ENCODE measurements around the gene YJU2.
"Not testable (repeated sequence)": the region's sequence is repeated elsewhere in the genome, so short reads cannot be mapped to it uniquely, and the experiment has no call there.

The YJU2 gene

GRCh38 chr19:4246767-4247593 is at the start of gene YJU2:
YJU2 (plus strand) TSS chr19:4247080; CDS start chr19:4247147, 67 bp downstream.
- DNase-seq (ENCODE audit: low read depth): peak; percentile 98

GRCh38 chr19:4197228-4197624 is 49.7 kb upstream of the YJU2 start:
- no peak for DNase-seq (ENCODE audit: low read depth)

DNA sequence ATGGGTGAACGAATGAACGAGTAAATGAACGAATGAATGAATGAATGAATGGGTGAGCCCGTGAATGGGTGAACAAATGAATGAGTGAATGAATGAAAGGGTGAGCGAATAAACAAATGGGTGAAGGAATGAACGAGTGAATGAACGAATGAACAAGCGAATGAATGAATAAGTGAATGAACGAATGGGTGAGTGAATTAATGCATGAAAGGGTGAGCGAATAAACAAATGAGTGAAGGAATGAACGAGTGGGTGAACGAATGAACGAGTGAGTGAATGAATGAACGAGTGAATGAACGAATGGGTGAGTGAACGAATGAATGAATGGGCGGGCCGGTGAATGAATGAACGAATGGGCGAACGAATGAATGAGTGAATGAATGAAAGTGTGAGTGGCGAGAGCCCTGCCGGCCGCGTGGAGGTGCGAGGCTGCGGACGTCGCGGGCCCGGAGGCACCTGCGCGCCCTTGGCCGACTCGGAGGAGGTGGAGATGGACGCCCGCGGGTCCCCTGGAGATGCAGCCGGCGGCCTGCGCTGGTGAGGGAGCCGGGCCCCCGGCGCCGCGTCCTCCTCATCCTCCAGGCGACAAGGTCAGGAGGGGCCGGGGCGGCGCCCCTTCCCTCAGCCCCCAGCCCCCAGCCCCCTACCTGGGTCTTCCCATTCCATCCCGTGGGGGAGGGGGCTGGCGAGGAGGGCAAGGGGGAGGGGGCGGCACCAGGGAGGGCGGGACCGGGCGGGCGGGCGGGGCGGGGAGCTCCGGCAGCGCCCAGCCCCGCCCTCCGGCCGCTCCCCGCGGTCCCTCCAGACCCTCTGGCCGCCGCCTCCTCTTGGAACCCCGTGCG is 49.0 kb upstream of the YJU2 start:
- no peak for DNase-seq (ENCODE audit: low read depth)

DNA sequence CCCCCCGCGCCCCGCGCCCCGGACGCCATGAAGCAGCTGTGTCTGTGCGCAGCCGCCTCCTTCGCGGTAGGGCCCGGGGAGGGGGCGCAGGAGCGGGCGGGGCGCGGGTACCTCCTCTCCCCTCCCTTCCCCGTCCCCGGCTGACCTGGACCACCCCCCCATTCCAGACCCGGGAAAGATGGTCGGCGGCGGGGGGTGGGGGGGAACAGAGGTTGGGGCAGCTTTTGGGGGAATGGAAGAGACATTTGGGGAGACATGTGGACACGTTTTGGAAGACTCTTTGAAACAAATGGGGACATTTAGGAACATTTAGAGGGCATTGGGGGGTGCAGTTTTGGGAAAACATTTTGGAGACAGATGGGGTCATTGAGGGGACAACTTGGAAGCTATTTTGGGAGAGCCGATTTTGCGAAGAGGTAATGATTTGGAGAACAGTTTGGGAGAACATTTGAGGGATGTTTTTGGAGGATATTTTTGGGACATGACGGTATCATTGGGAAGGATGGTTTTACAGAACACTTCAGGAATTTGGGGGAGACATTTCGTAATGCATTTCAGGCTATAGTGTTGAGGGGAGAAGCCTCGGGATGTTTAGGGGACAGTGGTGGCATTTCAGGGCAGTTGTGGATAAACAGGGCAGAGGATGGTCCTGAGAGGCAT is 48.3 kb upstream of the YJU2 start:
- no peak for DNase-seq (ENCODE audit: low read depth)

DNA sequence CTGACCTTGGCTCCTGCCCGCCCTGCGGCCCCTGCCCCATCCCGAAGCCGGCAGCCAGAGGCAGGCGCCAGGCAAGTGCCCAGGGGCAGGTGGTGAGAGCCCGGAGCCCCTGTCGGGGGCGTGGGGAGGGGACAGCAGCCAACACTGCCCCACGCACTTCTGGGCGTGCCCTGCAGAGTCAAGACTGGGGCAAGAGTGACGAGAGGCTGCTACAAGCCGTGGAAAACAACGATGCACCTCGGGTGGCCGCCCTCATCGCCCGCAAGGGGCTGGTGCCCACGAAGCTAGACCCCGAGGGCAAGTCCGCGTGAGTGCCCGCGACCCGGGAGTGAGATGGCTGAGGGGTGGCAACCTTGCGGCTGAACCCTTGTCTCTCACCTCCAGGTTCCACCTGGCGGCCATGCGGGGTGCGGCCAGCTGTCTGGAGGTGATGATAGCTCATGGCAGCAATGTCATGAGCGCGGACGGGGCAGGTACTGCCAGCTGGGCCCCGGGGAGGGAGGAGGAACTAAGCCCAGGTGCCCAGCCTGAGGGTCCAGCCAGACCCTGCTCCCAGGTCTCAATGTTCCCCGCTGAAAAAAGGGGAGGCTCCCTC is 47.1 kb upstream of the YJU2 start:
- DNase-seq (ENCODE audit: low read depth): no peak

DNA sequence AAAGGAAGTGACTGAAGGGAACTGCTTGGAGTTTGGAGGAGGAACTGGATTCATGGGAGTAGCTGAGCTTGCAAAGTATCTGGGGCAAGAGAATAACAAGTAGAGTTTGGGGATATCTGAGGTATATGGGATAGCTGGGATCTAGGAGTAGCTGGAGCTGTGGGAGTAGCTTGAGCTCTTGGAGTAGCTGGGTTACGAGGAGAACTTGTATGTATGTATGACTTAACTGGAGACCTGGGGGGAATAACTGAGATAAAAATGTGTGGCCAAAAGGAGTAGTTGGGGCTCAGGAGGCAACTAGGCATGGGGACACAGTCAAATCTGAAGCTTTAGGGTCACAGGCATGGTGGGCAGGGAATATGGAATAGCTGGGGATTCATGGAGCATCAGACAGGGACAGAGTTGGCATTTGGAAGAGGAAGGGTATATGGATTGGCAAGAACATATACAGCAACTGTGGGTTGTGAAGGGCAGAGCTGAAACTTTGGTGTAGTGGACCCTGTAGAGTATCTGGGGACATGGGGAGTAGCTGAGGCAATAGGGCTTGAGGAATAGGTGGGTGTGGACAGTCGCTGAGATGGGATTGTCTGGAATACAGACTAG is 45.8 kb upstream of the YJU2 start:
- DNase-seq (ENCODE audit: low read depth): no peak

DNA sequence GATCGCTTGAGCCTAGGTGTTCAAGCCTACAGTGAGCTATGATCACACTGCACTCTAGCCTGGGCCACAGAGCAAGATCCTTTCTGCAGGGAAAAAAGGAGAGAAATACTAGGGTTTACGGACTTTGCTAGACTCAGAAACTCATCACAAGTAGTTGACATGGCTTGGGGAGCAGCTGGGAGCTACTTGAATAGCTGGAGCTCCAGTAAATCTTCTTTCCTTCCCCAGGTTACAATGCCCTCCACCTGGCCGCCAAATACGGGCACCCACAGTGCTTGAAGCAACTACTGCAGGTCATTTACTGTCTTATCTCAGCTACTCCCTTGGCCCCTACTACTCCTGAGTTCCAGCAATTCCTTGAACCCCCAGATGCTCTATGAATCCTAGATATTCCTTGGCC is 45.1 kb upstream of the YJU2 start:
- DNase-seq (ENCODE audit: low read depth): no peak

DNA sequence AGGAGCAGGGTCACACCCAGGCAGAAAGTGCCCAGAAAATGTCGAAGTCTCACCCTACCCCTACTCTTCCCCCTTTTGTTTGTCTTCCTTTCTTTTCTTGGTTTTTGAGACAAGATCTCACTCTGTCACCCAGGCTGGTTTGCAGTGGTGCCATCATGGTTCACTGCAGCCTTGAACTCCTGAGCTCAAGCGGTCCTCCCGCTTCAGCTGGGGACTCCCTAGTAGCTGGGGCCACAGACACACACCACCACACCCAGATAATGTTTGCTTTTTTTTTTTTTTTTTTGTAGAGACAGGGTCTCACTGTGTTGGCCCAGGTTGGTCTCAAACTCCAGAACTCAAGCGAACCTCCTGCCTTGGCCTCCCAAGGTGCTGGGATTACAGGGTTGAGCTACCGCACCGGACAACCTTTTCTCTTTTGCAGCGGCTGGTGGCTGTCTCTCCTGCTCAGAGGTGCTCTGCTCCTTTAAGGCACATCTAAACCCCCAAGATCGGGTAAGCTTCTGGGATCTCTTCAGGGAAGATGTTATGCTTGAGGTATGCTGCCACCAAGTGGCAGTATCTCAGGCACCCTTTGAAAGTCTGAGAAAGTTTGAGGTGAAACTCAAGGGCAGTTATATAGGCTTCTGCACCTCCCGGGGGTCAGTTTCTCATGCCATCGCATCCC is 39.9 kb upstream of the YJU2 start:
- no peak for DNase-seq (ENCODE audit: low read depth)

DNA sequence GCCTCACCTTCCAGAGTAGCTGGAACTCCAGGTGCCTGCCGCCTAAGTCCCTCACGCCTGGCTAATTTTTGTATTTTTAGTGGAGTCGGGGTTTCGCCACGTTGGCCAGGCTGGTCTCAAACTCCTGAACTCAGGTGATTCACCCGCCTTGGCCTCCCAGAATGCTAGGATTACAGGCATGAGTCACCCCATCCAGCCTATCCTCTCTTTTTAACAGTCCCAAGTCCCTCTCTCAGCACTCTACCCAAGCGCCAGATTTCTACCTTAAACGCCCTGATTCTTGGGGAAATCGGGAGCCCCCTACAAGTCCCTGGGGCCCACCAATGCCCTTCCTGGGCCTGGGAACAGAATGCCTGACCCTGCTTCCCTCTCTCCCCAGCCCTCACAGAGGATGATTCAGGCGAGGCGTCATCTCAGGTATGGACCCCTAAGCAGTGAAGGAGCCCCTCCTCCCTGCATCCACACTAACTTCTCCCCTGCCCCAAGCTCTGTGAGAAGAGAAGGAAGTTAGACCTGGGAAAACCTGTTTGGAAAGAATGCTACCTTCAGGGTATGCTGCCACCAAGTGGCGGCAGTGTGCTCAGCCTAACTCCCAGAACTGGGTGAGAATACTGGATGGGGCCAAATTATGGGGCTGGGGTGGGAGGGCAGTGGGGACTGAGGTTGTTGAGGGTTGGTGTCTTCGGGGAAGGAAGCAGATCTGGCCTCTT is 38.3 kb upstream of the YJU2 start:
- DNase-seq (ENCODE audit: low read depth): no peak

DNA sequence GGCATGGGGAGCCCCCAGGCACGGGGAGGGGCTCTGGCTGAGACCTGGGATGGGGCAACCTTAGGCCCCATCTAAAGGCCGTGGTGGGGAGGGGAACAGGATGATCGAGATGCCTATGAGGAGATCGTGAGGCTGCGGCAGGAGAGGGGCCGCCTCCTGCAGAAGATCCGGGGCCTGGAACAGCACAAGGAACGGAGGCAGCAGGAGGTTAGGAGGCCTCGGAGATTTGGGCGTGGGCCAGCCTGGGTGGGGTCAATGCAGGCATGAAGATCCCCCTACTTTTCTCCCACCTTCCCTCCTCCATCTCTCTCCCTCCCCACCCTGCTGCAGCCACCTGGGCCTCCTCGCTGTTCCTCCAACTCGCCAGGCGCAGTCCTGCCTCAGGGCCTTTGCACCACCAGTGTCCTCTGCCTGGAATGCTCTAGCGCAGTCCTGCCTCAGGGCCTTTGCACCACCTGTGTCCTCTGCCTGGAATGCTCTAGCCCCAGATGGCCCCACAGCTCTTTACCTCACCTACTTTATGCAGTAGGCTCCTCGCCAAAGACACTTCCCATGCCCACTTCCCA is 36.6 kb upstream of the YJU2 start:
- no peak for DNase-seq (ENCODE audit: low read depth)

DNA sequence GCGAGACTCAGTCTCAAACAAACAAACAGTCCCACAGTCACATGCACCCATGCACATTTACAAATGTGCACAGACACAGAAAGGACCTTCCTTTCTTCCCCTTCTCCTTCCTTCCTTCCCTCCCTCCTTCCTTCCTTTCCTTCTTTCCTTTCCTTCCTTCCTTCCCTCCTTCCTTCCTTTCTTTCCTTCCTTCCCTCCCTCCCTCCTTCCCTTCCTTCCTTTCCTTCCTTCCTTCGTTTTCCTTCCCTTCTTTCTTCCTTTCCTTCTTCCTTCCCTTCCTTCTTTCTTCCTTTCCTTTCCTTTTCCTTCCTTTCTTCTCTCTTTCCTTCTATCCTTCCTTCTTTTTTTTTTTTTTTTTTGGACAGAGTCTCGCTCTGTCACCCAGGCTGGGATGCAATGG is 33.8 kb upstream of the YJU2 start:
- no peak for DNase-seq (ENCODE audit: low read depth)

DNA sequence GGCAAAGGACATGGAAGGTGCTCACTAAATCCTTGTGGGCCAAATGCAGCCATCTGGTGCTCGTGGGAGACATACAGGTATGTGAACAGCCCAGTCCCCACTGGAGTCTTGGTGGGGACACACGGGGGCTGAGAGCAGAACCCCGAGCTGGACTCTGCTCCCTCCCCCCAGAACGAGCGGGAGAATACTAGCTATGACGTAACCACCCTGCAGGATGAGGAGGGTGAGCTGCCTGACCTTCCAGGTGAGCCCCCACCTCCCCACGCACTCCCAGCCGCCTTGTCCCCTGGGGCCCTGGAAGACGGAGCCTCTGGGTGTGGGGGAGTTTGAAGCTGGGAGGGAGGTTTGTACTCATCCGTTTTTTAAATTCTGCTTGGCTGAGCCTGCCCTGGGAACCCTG is 31.1 kb upstream of the YJU2 start:
- DNase-seq (ENCODE audit: low read depth): no peak

DNA sequence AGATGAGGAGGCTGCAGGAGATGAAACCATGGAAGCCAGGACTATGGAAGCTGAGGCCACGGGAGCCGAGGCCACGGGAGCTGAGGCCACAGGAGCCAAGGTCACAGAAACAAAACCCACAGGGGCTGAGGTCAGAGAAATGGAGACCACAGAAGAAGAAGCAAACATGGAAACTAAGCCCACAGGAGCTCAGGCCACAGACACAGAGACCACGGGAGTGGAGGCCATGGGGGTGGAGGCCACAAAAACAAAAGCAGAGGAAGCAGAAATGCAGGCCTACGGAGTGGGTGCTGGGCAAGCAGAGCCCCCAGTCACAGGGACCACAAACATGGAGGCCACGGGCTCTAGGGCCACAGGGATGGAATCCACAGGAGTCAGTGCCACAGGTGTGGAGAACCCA is 30.0 kb upstream of the YJU2 start:
- DNase-seq (ENCODE audit: low read depth): no peak

DNA sequence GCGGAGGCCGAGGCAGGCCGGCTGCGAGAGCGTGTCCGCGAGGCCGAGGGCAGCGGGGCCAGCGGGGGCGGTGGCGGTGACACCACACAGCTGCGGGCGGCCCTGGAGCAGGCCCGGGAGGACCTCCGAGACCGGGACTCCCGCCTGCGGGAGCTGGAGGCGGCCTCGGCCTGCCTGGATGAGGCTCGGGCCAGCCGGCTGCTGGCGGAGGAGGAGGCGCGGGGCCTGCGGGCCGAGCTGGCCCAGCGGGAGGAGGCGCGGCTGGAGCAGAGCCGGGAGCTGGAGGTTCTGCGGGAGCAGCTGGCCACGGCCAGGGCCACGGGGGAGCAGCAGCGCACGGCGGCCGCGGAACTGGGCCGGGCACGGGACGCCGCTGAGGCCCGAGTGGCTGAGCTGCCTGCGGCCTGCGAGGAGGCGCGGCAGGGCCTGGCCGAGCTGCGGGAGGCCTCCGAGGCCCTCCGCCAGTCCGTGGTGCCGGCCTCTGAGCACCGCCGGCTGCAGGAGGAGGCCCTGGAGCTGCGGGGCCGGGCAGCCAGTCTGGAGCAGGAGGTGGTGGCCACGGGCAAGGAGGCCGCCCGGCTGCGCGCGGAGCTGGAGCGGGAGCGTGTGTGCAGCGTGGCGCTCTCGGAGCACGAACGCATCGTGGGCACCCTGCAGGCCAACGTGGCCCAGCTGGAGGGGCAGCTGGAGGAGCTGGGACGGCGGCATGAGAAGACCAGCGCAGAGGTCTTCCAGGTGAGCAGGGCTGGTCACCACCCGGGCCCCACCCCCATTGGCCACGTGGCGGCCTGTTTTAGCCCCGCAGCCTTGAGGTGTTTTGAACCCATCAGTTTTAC is 29.2 kb upstream of the YJU2 start:
- DNase-seq (ENCODE audit: low read depth): no peak

DNA sequence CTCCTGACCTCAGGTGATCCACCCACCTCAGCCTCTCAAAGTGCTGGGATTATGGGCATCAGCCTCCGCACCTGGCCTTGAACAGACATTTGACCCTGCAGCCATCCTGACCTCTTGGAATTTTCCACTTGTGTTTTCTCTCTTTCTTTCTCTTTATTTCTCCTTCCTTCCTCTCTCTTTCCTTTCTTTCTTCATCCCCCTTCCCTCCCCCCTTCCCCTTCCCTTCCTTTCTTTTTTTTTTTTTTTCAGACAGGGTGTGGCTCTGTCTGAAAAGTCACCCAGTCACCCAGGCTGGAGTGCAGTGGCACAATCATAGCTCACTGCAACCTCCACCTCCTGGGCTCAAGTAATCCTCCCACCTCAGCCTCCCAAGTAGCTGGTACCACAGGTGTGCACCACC is 28.4 kb upstream of the YJU2 start:
- not testable (repeated sequence) for DNase-seq (ENCODE audit: low read depth)

DNA sequence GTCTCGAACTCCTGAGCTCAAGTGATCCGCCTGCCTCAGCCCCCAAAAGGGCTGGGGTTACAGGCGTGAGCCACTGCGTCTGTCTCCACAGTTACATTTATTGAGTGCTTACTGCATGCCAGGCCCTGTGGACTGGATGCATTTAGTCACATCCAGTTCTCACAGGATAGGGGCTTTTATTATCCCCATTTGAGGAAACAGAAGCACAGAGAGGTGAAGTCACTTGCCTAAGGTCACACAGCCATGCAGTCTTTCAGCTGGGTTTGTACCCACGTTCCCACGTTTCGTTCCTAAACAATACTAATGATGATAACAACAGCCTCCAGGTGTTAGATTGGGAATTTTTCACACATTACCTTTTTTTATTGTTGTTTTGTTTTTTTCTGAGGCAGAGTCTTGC is 26.7 kb upstream of the YJU2 start:
- DNase-seq (ENCODE audit: low read depth): no peak

DNA sequence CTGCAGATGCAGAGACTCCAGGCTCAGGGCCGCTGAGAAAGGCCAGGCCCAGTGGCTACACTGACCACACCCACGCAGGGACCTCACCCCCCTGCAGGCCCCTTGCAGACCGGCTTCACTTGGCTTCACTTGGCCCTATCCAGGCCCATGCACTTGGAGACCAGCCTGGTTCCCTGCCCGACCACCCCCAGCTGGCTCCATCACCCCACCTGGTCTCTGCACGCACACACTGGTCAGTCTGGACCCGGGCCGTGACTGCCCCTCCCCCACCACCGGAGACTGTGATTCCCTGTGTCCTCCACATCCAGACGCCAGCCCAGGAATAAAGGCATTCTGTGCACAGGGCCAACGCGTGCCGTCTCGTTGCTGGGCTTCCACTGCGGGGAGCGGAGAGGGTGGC is 22.4 kb upstream of the YJU2 start:
- no peak for DNase-seq (ENCODE audit: low read depth)

DNA sequence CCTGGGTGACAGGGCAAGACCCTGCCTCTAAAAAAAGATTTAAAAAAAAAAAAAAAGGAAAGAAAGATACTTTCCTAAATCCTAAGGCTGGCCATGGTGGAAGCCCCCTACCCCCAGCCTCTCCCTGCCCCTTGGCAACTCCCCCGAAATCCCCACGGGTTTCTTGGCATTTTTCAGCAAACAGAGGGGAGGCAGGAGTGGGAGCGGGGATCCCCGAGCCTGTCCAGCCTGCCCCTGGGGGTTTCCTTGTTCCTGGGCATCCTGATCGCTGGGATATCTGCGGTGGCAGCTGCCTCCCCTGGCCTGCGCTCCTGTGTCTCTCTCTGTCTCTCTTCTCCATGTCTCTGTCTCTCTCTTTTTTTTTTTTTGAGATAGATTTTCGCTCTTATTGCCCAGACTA is 21.0 kb upstream of the YJU2 start:
- DNase-seq (ENCODE audit: low read depth): no peak

DNA sequence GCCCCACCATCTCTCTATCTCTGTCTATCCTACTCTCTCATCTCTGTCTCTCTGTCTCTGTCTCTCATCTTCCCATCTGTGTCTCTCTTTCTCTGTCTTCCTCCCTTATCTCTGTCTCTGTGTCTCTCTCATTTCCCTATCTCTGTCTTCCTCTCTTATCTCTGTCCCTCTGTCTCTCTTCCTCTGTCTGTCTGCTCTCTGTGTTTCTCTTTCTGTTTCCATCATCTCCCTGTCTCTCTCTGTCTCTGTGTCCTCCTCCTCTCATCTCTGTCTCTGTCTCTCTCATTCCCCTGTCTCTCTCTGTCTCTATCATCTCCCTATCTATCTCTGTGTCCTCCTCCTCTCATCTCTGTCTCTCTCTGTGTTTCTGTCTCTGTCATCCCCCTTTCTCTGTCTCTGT is 19.1 kb upstream of the YJU2 start:
- no peak for DNase-seq (ENCODE audit: low read depth)

DNA sequence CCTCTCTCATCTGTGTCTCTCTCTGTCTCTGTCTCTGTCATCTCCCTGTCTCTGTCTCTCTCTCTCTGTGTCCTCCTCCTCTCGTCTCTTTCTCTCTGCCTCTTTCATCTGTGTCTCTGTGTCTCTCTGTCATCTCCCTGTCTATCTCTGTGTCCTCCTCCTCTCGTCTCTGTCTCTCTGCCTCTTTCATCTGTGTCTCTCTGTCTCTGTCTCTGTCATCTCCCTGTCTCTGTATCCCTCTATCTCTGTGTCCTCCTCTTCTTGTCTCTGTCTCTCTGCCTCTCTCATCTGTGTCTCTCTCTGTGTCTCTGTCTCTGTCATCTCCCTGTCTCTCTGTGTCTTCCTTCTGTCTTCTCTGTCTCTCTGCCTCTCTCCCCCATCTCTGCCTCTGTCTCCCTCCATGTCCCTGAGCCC is 18.1 kb upstream of the YJU2 start:
- no peak for DNase-seq (ENCODE audit: low read depth)

All from activated T-cell treated with anti-CD3 and anti-CD28 coated beads for 24 hours (primary cell).